WERI-Rb-1 (cell line): Measurements from ENCODE around the gene HSPBP1.

Source experiments
- DNase-seq: peaks from one replicate; pipeline ENCODE4 v3.0.0-alpha.2; 2020
- H3K27ac ChIP-seq: fragments of 250-450 bp; sonication (Bioruptor Pico); 2 replicates; pipeline ENCODE4 v1.5.1; 2020; ENCODE audit warnings: mild to moderate bottlenecking, moderate library complexity
- H3K27me3 ChIP-seq: fragments of 250-450 bp; sonication (Bioruptor Pico); 2 replicates; pipeline ENCODE4 v1.5.1; 2021; ENCODE audit warnings: mild to moderate bottlenecking, low read depth, moderate library complexity; ENCODE audit not compliant: insufficient read depth, severe bottlenecking
- H3K36me3 ChIP-seq: fragments of 250-450 bp; sonication (Bioruptor Pico); 2 replicates; pipeline ENCODE4 v1.5.1; 2020; ENCODE audit warnings: mild to moderate bottlenecking, moderate library complexity
- H3K4me3 ChIP-seq: 2 replicates; pipeline ENCODE4 v1.5.1; 2011; ENCODE audit warnings: low read depth, mild to moderate bottlenecking, control low read depth, low read length
- H3K9me3 ChIP-seq: fragments of 250-450 bp; sonication (Bioruptor Pico); 2 replicates; pipeline ENCODE4 v1.5.1; 2021; ENCODE audit warnings: mild to moderate bottlenecking, moderate library complexity; ENCODE audit not compliant: severe bottlenecking
- TF ChIP-seq, protein P1 (sequence below): IDR thresholded peaks from 2 replicates; pipeline ENCODE4 v1.5.1; 2011; ENCODE audit warnings: low read depth, mild to moderate bottlenecking, control low read depth, inconsistent platforms, low read length

HSPBP1 gene

DNA sequence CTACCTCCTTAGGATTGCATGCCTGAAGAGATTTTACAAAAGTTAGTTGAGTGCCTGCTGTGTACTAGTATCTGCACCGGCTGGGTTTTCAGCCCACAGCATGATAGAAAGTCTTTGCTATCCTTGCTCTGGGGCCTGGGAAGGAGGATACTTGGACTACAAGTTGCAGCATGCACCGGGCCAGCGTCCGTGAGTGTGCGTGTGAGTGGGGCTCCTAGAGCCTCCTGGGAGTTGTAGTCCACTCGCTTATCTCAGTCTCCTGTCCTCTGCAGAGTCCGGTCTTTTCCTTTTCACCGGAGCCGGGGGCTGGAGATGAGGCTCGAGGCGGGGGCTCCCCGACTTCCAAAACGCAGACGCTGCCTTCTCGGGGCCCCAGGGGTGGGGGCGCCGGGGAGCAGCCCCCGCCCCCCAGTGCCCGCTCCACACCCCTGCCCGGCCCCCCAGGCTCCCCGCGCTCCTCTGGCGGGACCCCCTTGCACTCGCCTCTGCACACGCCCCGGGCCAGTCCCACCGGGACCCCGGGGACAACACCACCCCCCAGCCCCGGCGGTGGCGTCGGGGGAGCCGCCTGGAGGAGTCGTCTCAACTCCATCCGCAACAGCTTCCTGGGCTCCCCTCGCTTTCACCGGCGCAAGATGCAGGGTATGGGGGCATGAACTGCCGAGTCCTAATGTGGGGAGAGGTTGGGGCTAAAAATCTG lies 24.5 kb upstream of the HSPBP1 start:
- no peaks in the 10 kb centered on the region for H3K27me3 ChIP-seq
- no peaks in the 10 kb centered on the region for H3K9me3 ChIP-seq
- TF ChIP-seq, protein P1, sequence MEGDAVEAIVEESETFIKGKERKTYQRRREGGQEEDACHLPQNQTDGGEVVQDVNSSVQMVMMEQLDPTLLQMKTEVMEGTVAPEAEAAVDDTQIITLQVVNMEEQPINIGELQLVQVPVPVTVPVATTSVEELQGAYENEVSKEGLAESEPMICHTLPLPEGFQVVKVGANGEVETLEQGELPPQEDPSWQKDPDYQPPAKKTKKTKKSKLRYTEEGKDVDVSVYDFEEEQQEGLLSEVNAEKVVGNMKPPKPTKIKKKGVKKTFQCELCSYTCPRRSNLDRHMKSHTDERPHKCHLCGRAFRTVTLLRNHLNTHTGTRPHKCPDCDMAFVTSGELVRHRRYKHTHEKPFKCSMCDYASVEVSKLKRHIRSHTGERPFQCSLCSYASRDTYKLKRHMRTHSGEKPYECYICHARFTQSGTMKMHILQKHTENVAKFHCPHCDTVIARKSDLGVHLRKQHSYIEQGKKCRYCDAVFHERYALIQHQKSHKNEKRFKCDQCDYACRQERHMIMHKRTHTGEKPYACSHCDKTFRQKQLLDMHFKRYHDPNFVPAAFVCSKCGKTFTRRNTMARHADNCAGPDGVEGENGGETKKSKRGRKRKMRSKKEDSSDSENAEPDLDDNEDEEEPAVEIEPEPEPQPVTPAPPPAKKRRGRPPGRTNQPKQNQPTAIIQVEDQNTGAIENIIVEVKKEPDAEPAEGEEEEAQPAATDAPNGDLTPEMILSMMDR: no peak
- no peak overlapping the region for H3K4me3 ChIP-seq
- peak; percentile 67 for DNase-seq
- H3K36me3 ChIP-seq: peaks cover 57% of the 10 kb centered on the region
- H3K27ac ChIP-seq: no peak overlapping the region; the same call in 1 of the 2 replicates

DNA sequence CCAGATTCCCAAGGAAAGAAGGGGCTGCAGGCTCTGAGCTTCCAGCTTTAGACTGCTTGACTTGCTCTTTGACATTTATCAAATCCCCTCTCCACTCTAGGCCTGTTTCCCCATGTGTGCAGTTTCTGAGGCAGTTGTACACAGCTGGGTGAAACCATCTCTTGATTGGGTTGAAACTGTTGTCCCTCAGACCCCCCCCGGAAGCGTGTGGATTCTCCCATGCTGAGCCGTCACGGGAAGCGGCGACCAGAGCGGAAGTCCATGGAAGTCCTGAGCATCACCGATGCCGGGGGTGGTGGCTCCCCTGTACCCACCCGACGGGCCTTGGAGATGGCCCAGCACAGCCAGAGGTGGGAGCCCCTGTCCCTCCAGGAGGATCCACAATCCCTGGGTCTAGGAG lies 23.6 kb upstream of the HSPBP1 start:
- Histone ChIP-seq H3K9me3 (no peaks in the 10 kb centered on the region), H3K36me3 (peaks cover 58% of the 10 kb centered on the region), H3K4me3 (no peak overlapping the region), H3K27me3 (no peaks in the 10 kb centered on the region), H3K27ac (no peak overlapping the region)
- DNase-seq: no peak
- TF ChIP-seq, protein P1: no peak

DNA sequence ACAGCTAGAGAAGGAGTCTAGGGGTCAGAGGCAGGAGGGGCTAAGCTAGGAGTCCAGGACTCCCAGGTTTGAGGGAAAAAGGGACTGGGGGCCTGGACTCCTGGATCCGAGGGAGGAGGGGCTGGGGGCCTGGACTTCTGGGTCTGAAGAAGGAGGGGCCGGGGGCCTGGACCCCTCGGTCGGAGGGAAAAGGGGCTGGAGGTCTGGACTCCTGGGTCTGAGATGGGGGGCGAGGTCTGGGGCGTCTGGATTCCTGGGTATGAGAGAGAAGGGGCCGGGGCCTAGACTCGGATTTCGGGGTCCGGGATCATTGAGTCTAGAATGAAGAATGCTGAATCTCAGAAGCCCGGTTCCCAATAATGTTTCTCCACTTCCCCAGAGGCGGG lies 22.4 kb upstream of the HSPBP1 start:
- Histone ChIP-seq H3K27me3 (no peaks in the 10 kb centered on the region), H3K27ac (0 out of 2 replicates have a peak overlapping the region, but pooled peaks have one; percentile 18), H3K36me3 (peaks cover 59% of the 10 kb centered on the region), H3K4me3 (no peak overlapping the region), H3K9me3 (no peaks in the 10 kb centered on the region)
- no peak for DNase-seq
- TF ChIP-seq, protein P1: no peak

DNA sequence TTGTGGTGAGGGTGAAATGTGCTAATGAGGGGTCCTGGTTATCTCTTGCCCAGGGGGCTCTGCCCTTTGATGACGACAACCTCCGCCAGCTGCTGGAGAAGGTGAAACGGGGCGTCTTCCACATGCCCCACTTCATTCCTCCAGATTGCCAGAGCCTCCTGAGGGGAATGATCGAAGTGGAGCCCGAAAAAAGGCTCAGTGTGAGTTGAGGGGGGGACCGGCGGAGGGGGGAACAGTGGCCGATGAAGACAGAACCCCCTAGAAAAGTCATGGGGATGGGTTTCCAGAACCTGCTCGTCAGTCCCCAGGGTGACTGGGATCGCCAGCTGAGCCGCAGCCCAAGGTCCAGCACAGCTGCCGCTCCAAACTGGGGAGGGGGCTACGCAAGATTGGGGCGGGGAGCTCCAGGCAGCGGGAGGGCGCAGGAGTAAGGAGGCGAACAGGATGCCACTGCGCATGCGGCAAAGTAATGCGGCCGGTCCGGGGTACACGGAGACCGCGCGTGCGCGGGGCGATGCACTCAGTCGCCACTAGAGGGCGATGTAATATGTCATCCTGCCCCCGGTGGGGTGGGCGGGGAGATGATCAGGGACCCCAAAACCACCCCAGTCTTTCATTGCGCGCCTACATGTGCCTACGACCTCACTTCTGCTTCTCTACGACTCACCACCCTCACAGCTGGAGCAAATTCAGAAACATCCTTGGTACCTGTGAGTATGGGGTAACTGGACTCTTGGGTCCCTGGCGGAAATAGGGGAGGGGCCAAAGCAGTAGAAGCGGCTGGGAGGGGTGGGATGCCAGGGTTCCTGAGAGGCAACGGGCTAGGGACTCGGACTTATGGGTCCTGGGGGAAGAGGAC lies 21.8 kb upstream of the HSPBP1 start:
- Histone ChIP-seq H3K27me3 (no peaks in the 10 kb centered on the region), H3K36me3 (peaks cover 60% of the 10 kb centered on the region), H3K27ac (peak overlapping the region; percentile 40), H3K4me3 (no peak overlapping the region), H3K9me3 (no peaks in the 10 kb centered on the region)
- peak; percentile 91 for DNase-seq
- TF ChIP-seq, protein P1: peak; percentile 90

DNA sequence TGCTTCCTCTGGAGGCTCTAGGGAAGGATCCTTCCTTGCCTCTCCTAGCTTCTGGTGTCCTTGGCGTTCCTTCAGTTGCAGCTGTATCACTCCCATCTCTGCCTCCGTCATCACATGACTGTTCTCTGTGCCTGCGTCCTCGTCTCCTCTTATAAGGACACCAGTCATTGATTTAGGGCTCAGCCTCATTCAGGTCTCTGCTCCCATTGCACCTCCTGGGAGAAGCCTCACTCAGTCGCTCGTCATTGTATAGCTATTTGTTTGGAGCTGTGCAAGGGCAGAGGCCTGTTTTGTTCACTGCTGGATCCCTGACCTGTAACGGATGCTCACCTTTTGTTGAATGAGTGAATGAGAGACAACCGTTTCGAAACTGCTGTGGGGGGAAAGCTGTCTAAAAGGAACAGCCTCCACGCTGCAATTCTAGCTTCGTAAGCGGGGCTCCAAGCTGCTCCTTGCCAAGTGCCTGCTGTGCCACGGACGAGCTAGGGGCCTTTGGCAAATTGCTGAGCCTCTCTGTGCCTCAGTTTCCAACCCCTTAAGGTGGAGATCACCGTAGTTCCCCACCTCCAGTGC lies 21.1 kb upstream of the HSPBP1 start:
- no peak overlapping the region for H3K4me3 ChIP-seq
- H3K36me3 ChIP-seq: peaks cover 60% of the 10 kb centered on the region
- H3K27me3 ChIP-seq: no peaks in the 10 kb centered on the region
- H3K9me3 ChIP-seq: no peaks in the 10 kb centered on the region
- DNase-seq: no peak
- TF ChIP-seq, protein P1: no peak
- H3K27ac ChIP-seq: no peak overlapping the region; the same call in 1 of the 2 replicates
